Left renal pelvis (tissue), 4 donors: ENCODE results near the gene TTC17. TPM values are rescaled to one million over a fixed set of nuclear protein-coding genes. Genes with fewer than 3 reads are reported as not detected.

Experiments used
- DNase-seq, 4 donors: peaks; one replicate each; pipeline ENCODE4 v3.0.0-alpha.2; 2013; ENCODE audit warnings: low read depth in 4 of 4, low spot score in 3 of 4
- polyA plus RNA-seq, 4 donors: library from polyadenylated mRNA; unstranded; fragments of 120-200 nt; gene quantifications; one replicate each; pipeline ENCODE4 v1.2.1, GENCODE V29; 2013; ENCODE audit not compliant: insufficient read length in 4 of 4

Gene TTC17
- polyA plus RNA-seq, 4 donors, result 101 to 167 (median 112) TPM

- DNase-seq, result no peak
Observed at GRCh38 chr11:43517518-43517917, 158.8 kb downstream of the TTC17 start.

GRCh38 chr11:43518408-43519160 lies 159.9 kb downstream of the TTC17 start:
- DNase-seq, result no peak

GRCh38 chr11:43521471-43521870 lies 162.8 kb downstream of the TTC17 start:
- no peak for DNase-seq

- no peak for DNase-seq
Observed at GRCh38 chr11:43523632-43524031, 164.9 kb downstream of the TTC17 start.

- DNase-seq, result no peak
Observed at GRCh38 chr11:43532041-43532440, 173.3 kb downstream of the TTC17 start.

GRCh38 chr11:43537833-43538615 lies 179.3 kb downstream of the TTC17 start:
- no peak for DNase-seq

- no peak for DNase-seq
Observed at GRCh38 chr11:43541993-43542392, 183.3 kb downstream of the TTC17 start.

- DNase-seq, result no peak
Observed at GRCh38 chr11:43542750-43543712, 184.3 kb downstream of the TTC17 start.

Other genes starting within 250 kb of the TTC17 start
- 100 to 1,000 TPM in 3 of 4 donors, 10 to 100 TPM in 1; 71.0 to 145 (median 118) TPM for gene API5, start 46.9 kb upstream of the TTC17 start, polyA plus RNA-seq